ENCODE results near the gene KCNQ1.

DNA sequence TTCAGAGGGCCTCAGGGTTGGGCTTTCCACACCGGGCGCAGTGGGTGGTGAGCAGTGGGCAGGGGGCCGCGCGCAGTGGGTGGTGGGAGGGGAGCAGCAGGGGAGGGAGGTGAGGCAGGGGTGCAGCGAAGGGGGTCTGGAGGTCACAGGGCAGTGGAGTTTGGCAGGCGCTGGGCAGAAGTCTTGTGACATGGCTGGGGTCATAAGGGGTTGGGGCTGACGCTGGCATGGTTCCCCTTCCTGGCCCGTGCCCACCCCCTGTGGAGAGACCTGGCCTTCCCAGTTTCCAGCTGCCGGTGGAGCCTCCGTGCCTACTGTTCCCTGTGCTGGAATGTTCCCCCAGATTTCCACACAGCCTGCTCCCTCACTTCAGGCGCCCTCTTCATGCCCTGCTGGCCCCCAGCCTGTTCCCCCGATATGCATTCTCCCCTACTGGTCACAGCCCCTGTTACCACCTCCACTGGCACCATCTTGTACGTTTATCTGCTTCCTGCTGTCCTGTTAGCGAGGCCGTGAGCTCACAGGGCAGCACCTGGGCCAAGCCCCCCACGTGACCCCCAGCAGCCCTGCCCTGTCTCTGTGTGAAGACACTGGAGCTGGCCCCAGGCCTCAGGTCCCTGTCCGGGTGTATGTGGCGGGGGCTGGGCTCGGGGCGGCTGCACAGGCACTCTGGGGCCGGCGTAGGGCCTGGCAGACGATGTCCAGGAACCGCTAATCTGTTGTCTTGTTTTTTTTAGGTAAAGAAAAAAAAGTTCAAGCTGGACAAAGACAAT, 143.4 kb downstream of the KCNQ1 start:
- TF ChIP-seq, protein P1, sequence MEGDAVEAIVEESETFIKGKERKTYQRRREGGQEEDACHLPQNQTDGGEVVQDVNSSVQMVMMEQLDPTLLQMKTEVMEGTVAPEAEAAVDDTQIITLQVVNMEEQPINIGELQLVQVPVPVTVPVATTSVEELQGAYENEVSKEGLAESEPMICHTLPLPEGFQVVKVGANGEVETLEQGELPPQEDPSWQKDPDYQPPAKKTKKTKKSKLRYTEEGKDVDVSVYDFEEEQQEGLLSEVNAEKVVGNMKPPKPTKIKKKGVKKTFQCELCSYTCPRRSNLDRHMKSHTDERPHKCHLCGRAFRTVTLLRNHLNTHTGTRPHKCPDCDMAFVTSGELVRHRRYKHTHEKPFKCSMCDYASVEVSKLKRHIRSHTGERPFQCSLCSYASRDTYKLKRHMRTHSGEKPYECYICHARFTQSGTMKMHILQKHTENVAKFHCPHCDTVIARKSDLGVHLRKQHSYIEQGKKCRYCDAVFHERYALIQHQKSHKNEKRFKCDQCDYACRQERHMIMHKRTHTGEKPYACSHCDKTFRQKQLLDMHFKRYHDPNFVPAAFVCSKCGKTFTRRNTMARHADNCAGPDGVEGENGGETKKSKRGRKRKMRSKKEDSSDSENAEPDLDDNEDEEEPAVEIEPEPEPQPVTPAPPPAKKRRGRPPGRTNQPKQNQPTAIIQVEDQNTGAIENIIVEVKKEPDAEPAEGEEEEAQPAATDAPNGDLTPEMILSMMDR (IDR thresholded peaks at IDR 0.05; ENCODE audit: borderline replicate concordance, extremely low read depth, low read length, poor library complexity, severe bottlenecking) = no peak
- no peak for TF ChIP-seq EZH2 (IDR thresholded peaks at IDR 0.05; ENCODE audit: borderline replicate concordance, low read depth, low read length, severe bottlenecking)
